Measurements from ENCODE around the gene PCDHGB7.
"Not testable (repeated sequence)": the region's sequence is repeated elsewhere in the genome, so short reads cannot be mapped to it uniquely, and the experiment has no call there.

PCDHGB7 gene

DNA sequence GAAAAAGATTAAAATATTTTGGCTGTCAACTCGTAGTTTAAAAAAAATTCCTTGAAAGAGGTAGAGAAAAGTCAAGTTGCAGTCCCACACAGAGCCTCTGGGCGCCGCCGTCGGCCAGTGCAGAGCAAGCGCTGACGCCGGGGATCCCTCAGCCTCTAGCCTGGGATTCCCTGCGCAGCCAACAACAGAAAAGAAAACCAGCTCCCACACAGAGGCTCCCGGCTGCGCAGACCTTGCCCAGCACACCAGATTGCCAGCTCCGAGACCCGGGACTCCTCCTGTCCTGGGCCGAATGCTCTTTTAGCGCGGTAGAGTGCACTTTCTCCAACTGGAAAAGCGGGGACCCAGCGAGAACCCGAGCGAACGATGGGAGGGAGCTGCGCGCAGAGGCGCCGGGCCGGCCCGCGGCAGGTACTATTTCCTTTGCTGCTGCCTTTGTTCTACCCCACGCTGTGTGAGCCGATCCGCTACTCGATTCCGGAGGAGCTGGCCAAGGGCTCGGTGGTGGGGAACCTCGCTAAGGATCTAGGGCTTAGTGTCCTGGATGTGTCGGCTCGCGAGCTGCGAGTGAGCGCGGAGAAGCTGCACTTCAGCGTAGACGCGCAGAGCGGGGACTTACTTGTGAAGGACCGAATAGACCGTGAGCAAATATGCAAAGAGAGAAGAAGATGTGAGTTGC is at the start of gene PCDHGB7:
Gene PCDHGB7 (plus strand): TSS at position 184 of the 679 bp plus-strand sequence. CDS start 183 bp downstream, at position 367.
- DNase-seq (ENCODE audit: low spot score), result not testable (repeated sequence)

DNA sequence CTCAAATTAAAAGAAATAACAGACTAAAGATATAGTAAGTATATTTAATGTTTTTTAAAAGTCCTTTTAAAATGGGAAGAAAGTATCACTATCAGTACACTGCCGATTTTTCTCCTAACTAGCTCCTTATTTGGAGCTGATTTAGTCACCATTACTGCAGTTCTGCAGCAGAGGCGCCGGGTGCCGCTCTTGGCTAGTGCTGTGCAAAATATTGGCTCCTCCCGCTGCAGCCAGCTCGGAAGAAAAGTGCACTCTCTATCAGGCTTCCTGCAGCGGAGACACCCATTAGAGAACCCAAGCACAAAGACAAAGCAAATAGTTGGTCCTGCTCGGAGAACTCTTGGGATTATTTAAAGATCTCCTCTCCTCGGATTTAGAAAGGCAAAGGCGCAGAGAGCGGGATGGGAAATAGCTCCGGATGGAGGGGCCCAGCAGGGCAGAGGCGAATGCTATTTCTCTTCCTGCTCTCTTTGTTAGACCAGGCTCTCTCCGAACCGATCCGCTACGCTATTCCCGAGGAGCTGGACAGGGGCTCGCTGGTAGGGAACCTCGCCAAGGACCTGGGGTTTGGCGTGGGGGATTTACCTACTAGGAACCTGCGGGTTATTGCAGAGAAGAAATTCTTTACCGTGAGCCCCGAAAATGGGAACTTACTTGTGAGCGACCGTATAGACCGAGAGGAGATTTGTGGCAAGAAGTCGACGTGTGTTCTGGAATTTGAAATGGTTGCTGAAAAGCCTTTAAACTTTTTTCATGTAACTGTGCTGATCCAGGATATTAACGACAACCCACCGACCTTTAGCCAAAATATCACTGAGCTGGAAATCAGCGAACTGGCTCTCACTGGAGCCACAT is 47.3 kb upstream of the PCDHGB7 start, which contains the start of gene PCDHGB3:
Gene PCDHGB3 (plus strand): TSS at position 249 of the 855 bp plus-strand sequence. CDS start 153 bp downstream, at position 402.
- no peak for DNase-seq (ENCODE audit: low spot score)

DNA sequence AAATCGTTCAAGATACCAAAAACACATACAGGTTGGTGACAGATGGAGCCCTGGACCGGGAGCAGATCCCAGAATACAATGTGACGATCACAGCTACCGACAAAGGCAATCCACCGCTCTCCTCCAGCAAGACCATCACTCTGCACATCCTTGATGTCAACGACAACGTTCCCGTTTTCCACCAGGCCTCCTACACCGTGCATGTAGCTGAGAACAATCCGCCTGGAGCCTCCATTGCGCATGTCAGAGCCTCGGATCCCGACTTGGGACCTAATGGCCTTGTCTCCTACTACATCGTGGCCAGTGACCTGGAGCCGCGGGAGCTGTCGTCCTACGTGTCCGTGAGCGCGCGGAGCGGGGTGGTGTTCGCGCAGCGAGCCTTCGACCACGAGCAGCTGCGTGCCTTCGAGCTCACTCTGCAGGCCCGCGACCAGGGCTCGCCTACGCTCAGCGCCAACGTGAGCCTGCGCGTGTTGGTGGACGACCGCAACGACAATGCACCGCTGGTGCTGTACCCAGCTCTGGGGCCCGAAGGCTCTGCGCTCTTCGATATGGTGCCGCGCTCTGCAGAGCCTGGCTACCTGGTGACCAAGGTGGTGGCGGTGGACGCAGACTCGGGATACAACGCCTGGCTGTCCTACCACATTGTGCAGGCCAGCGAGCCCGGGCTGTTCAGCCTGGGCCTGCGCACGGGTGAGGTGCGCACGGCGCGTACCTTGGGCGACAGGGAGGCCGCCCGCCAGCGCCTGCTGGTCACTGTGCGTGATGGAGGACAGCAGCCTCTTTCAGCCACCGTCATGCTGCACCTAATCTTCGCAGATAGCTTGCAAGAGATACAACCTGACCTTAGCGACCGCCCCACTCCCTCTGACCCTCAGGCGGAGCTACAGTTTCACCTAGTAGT is 45.7 kb upstream of the PCDHGB7 start:
- DNase-seq (ENCODE audit: low spot score), result no peak

DNA sequence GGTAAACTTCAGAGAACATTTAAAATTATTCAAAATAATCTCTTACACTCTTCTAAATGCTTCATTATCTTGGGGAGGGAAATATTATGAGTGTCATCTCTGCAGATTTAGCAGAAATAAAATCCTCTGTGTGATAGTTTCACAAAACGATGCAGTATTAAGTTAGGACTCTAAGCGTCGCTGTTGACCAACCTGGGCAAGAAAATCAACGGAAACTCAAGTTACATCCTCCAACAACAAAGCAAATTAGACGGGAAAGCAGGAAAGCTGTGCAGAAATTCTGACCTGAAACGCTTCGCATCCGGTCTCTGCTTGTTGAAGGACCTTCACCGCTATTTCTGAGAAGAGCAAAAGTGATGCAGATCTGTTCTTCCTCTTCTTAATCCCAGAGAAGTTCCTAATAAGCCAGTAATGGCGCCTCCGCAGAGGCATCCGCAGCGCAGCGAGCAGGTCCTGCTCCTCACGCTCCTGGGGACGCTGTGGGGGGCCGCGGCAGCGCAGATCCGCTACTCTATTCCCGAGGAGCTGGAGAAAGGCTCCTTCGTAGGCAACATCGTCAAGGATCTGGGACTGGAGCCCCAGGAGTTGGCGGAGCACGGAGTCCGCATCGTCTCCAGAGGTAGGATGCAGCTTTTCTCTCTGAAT is 43.7 kb upstream of the PCDHGB7 start, which contains the start of gene PCDHGA6:
Gene PCDHGA6 (plus strand): TSS at position 219 of the 645 bp plus-strand sequence. CDS start 193 bp downstream, at position 412.
- DNase-seq (ENCODE audit: low spot score), result no peak

DNA sequence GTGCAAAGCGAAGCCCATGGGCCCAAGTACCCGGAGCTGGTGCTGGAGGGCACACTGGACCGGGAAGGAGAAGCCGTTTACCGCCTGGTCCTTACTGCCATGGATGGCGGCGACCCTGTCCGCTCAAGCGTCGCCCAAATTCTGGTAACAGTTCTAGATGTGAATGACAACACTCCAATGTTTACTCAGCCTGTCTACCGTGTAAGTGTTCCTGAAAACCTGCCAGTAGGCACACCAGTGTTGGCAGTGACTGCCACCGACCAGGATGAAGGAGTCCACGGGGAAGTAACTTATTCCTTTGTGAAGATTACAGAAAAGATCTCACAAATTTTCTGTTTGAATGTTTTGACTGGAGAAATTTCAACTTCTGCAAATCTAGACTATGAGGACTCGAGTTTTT is 42.9 kb upstream of the PCDHGB7 start:
- DNase-seq (ENCODE audit: low spot score), result no peak

DNA sequence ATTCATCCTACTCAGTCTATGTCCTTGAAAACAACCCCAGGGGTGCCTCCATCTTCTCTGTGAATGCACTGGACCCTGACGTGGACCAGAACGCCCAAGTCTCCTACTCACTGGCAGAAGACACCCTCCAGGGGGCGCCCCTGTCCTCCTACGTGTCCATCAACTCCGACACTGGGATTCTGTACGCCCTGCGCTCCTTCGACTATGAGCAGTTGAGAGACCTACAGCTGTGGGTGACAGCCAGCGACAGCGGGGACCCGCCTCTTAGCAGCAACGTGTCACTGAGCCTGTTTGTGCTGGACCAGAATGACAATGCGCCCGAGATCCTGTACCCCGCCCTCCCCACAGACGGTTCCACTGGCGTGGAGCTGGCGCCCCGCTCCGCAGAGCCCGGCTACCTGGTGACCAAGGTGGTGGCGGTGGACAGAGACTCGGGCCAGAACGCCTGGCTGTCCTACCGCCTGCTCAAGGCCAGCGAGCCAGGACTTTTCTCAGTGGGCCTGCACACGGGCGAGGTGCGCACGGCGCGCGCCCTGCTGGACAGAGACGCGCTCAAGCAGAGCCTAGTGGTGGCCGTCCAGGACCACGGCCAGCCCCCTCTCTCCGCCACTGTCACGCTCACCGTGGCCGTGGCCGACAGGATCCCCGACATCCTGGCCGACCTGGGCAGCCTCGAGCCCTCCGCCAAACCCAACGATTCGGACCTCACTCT is 41.9 kb upstream of the PCDHGB7 start:
- not testable (repeated sequence) for DNase-seq (ENCODE audit: low spot score)

DNA sequence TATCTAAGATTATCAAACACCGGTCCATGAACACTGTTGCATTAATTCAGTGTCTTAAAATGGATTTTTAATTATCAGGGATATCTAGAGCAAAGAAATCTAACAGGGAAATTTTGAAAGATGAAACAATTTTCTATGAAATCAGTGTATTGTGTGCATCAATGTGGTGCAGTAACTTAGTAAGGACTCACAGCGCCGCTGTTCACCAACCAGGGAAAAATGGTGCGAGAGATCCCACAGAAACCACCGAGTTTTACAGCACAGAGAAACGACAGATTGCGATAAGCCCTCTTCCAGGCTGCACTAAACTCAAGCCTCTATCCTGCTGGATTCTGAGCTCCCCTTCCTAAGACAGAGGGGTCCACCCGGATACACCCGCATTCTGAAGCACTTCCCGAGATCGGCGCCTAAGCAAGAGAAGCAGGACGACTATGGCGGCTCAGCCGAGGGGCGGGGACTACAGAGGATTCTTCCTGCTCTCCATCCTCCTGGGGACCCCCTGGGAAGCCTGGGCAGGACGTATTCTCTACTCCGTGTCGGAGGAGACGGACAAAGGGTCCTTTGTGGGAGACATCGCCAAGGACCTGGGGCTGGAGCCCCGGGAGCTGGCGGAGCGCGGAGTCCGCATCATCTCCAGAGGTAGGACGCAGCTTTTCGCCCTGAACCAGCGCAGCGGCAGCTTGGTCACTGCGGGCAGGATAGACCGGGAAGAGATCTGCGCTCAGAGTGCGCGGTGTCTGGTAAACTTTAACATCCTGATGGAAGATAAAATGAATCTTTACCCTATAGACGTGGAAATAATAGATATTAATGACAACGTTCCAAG is 34.8 kb upstream of the PCDHGB7 start, which contains the start of gene PCDHGA7:
Gene PCDHGA7 (plus strand): TSS at position 274 of the 826 bp plus-strand sequence. CDS start 158 bp downstream, at position 432.
- DNase-seq (ENCODE audit: low spot score), result peak; percentile 70

DNA sequence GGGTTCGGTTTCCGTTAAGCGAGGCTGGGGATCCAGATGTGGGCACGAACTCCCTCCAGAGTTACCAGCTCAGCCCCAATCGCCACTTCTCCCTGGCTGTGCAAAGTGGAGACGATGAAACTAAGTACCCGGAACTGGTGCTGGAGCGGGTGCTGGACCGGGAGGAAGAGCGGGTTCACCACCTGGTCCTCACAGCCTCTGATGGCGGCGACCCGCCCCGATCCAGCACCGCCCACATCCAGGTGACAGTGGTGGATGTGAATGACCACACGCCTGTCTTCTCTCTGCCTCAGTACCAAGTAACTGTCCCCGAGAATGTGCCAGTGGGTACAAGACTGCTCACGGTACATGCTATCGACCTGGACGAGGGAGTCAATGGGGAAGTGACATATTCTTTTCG is 34.1 kb upstream of the PCDHGB7 start:
- no peak for DNase-seq (ENCODE audit: low spot score)

DNA sequence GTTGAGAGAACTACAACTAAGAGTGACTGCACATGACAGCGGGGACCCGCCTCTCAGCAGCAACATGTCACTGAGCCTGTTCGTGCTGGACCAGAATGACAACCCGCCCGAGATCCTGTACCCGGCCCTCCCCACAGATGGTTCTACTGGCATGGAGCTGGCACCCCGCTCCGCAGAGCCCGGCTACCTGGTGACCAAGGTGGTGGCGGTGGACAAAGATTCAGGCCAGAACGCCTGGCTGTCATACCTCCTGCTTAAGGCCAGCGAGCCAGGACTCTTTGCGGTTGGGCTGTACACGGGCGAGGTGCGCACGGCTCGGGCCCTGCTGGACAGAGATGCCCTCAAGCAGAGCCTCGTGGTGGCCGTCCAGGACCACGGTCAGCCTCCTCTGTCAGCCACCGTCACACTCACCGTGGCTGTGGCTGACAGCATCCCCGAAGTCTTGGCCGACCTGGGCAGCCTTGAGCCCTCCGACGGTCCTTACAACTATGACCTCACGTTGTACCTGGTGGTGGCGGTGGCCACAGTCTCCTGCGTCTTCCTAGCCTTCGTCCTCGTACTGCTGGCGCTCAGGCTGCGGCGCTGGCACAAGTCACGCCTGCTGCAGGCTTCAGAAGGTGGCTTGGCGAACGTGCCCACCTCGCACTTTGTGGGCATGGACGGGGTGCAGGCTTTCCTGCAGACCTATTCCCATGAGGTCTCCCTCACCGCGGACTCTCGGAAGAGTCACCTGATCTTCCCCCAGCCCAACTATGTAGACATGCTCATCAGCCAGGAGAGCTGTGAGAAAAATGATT is 32.8 kb upstream of the PCDHGB7 start:
- DNase-seq (ENCODE audit: low spot score), result no peak

DNA sequence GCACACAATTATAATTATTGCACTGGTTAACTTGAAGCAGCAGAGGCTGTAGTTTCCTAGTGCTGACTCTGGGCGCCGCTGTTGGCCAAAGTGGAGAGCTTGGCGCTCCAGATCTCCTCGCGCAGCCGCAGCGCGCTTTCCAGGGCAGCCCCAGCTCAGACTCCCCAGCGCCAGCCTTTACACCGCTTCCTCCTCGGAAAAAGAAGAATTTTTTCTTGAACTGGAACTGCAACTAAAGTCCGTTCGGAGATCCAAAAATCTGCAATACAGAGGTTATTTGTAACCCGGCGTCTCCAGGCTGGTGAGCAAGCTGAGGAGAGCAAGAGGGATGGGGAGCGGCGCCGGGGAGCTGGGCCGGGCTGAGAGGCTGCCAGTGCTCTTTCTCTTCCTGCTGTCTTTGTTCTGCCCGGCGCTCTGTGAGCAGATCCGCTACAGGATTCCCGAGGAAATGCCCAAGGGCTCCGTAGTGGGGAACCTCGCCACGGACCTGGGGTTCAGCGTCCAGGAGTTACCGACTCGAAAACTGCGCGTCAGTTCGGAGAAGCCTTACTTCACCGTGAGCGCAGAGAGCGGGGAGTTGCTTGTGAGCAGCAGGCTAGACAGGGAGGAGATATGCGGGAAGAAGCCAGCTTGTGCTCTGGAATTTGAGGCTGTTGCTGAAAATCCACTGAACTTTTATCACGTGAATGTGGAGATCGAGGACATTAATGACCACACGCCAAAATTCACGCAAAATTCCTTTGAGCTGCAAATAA is 29.7 kb upstream of the PCDHGB7 start, which contains the start of gene PCDHGB4:
Gene PCDHGB4 (plus strand): TSS at position 142 of the 755 bp plus-strand sequence. CDS start 187 bp downstream, at position 329.
- DNase-seq (ENCODE audit: low spot score), result not testable (repeated sequence)

DNA sequence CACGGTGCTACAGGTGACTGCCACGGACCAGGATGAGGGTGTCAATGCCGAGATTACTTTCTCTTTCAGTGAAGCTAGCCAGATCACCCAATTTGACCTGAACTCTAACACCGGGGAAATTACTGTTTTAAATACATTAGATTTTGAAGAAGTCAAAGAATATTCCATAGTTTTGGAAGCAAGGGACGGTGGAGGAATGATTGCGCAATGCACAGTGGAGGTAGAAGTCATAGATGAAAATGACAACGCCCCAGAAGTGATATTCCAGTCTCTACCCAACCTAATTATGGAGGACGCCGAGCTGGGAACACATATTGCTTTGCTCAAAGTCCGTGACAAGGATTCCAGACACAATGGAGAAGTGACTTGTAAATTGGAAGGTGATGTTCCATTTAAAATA is 28.8 kb upstream of the PCDHGB7 start:
- no peak for DNase-seq (ENCODE audit: low spot score)

DNA sequence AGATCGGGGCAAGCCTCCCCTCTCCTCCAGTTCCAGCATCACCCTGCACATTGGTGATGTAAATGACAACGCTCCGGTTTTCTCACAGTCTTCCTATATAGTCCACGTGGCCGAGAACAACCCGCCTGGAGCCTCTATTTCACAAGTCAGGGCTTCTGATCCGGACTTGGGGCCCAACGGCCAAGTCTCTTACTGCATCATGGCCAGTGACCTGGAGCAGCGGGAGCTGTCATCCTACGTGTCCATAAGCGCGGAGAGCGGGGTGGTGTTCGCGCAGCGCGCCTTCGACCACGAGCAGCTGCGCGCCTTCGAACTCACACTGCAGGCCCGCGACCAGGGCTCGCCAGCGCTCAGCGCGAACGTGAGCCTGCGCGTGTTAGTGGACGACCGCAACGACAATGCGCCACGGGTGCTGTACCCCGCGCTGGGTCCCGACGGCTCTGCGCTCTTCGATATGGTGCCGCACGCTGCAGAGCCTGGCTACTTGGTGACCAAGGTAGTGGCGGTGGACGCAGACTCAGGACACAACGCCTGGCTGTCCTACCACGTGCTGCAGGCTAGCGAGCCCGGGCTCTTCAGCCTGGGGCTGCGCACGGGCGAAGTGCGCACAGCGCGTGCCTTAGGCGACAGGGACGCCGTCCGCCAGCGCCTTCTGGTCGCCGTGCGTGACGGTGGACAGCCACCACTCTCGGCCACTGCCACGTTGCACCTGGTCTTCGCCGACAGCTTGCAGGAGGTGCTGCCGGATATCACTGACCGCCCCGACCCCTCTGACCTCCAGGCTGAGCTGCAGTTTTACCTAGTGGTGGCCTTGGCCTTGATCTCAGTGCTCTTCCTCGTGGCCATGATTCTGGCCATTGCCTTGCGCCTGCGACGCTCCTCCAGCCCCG is 28.1 kb upstream of the PCDHGB7 start:
- DNase-seq (ENCODE audit: low spot score), result no peak

DNA sequence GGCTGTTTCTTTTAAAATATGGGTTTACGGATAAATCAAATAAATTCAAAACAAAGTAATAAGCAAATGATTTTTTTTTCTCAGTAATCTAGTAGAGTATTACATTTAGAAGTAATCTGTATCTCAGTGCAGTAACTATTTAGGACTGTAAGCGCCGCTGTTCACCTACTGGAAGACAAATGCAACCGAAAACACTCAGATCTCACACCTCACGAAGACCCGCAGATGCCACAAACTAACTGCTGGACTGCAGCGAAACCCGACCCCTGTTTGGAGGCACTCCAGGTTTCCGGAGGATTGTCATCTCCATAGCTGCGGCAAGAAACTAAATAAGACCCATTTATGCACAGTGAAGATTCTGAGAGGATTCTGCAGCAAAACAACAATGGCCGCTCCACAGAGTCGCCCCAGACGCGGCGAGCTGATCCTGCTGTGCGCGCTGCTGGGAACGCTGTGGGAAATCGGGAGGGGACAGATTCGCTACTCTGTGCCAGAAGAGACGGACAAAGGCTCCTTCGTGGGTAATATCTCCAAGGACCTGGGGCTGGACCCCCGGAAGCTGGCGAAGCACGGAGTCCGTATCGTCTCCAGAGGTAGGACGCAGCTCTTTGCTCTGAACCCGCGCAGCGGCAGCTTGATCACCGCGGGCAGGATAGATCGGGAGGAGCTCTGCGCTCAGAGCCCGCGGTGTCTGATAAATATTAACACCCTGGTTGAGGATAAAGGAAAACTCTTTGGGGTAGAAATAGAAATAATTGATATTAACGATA is 24.9 kb upstream of the PCDHGB7 start, which contains the start of gene PCDHGA8:
Gene PCDHGA8 (plus strand): TSS at position 205 of the 770 bp plus-strand sequence. CDS start 181 bp downstream, at position 386.
- DNase-seq (ENCODE audit: low spot score), result no peak

DNA sequence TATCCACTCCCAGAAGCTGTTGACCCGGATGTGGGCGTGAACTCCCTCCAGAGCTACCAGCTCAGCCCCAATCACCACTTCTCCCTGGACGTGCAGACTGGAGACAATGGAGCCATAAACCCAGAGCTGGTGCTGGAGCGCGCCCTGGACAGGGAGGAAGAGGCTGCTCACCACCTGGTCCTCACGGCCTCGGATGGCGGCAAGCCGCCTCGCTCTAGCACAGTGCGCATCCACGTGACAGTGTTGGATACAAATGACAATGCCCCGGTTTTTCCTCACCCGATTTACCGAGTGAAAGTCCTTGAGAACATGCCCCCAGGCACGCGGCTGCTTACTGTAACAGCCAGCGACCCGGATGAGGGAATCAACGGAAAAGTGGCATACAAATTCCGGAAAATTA is 24.2 kb upstream of the PCDHGB7 start:
- no peak for DNase-seq (ENCODE audit: low spot score)

DNA sequence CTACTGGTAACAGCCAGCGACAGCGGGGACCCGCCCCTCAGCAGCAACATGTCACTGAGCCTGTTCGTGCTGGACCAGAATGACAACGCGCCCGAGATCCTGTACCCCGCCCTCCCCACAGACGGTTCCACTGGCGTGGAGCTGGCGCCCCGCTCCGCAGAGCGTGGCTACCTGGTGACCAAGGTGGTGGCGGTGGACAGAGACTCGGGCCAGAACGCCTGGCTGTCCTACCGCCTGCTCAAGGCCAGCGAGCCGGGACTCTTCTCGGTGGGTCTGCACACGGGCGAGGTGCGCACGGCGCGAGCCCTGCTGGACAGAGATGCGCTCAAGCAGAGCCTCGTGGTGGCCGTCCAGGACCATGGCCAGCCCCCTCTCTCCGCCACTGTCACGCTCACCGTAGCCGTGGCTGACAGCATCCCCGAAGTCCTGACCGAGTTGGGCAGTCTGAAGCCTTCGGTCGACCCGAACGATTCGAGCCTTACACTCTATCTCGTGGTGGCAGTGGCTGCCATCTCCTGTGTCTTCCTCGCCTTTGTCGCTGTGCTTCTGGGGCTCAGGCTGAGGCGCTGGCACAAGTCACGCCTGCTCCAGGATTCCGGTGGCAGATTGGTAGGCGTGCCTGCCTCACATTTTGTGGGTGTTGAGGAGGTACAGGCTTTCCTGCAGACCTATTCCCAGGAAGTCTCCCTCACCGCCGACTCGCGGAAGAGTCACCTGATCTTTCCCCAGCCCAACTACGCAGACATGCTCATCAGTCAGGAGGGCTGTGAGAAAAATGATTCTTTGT is 22.9 kb upstream of the PCDHGB7 start:
- DNase-seq (ENCODE audit: low spot score), result not testable (repeated sequence)
